ENCODE data around the gene NTHL1. TPM values are rescaled to one million over a fixed set of nuclear protein-coding genes. Genes with fewer than 3 reads are reported as not detected.

NTHL1 gene
- total RNA-seq, 2 experiments from 2014 or later = 34.3 to 37.5 TPM

DNA sequence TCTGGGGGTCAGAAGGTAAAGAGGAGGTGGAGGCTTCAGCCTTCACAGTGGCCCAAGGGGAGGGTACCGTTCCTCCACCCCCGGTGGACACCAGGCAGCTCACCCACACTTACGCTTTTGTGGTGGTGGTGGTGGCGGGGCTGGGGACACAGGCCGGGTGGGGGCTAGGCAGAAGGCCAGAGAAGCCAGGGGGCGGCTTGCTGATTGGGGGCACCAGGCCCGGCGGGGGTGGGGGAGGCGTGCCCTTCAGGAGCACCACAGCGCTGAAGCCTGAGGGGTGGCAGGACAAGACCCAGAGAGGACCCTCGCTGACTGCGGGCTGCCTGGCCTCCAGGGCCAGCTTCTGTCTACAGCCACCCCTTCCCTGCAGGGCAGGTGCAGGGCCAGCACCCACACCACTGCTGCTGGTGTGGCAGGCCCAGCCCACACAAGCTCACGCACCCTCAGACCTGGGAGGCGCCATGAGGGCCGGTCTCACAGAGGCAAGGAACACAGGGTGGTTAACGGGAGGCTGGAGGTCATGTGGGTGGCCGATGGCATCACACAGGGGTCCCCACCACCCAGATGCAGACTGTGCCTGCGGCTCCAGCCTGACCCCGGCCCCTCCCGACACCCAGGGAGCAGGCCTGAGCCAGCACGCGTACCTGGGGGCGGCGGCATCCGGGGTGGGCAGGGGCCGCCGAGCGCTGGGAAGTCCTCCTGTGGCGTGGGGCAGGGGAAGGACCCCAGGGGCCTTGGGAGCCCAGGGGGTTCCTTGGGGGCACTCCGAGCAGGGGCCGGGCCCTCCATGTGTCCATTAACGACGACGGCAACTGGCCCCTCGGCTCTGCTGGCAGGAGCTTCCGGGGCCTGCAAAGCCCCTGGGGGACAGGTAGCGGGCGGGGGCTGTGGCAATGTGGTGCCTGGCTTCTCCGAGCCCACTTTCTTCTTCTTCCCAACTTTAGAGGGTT lies 48.5 kb downstream of the NTHL1 start:
- ATAC-seq (no peak), DNase-seq (no peak)
- Mint-ChIP-seq H3K9me3 (ENCODE audit: low read depth) (no peaks in the 10 kb centered on the region), H3K27ac (no peak overlapping the region), H3K27me3 (no peaks in the 10 kb centered on the region), H3K36me3 (peaks cover 20% of the 10 kb centered on the region), H3K4me3 (no peak overlapping the region), H3K4me1 (peaks cover 10% of the 10 kb centered on the region)
- CTCF ChIA-PET = interaction anchor here (0.8 to 4.2 kb wide), 2 partner anchors 9 to 156 kb away, joined by 3 to 17 read pairs; partner anchors contain the start of gene TRAF7

DNA sequence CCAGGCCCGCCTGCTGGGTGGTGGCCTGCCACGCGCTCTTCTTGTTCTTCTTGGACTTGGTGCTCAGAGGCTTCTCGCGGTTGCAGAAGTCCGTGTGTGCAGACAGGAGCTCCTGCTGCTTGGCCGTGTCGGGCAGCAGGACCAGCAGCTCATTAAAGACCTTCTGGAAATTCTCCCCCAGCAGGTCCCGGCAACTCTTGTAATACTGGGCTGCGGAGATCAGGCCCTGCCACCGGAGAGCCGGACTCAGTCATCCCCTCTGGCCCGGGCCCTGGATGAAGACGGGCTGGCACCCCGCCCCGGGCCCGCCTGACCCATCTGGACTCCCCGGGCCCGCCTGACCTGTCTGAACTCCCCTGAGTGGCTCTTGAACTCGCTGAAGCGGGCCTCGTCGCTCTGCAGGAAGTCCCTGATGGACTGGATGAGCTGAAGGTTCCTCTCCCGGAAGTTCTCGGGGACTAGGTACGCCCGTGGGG lies 49.2 kb downstream of the NTHL1 start:
- Mint-ChIP-seq H3K4me1 (peaks cover 13% of the 10 kb centered on the region), H3K27ac (no peak overlapping the region), H3K27me3 (no peaks in the 10 kb centered on the region), H3K9me3 (ENCODE audit: low read depth) (no peaks in the 10 kb centered on the region), H3K4me3 (no peak overlapping the region), H3K36me3 (peaks cover 20% of the 10 kb centered on the region)
- CTCF ChIA-PET = interaction anchor here (4.2 kb wide), 1 partner anchor 10 kb away, joined by 17 read pairs; no protein-coding TSS in a partner anchor
- DNase-seq (no peak), ATAC-seq (no peak)

DNA sequence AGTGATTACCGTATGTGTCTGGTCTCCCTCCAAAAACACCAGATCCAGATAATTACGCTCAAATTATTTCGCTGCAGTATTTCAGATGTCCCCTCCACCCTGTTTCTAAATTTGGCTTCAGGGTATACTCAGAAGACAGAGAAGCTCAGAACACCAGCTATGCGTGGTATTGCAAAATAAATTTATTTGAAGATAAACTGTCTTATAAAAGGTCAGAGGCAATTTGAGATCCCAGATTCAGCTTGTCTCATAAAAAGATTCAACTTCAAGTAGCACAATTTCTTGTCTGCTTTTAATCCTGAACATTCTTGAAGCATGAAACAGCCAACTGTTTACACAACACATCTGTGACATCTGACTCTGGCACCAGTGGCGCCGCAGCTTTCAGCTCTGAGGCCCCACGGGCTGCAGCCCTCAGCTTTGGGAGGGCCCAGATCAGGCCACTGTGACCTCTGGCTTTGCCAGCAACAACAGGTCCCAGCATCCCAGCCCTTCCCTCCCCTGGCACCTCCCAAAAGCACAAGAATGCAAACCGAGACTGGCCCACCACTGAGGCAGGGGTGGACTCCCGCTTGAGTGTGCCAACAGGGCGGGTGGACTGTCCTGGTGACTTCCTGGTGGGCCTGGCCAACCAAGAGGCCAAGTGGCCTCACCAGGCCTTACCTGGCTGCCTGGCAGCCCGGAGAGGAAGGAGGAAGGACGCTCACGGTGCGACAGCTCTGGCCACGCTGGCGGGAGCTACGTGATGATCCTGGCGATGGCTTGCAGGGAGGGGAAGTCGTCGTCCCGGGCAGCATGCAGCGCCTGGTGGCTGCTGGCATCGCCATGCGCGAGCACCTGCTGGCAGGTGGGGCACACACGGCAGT lies 49.9 kb downstream of the NTHL1 start:
- H3K36me3 Mint-ChIP-seq = peaks cover 20% of the 10 kb centered on the region
- H3K4me3 Mint-ChIP-seq = no peak overlapping the region
- no peaks in the 10 kb centered on the region for H3K27me3 Mint-ChIP-seq
- no peak overlapping the region for H3K27ac Mint-ChIP-seq
- ATAC-seq (no peak), DNase-seq (no peak)
- CTCF ChIA-PET = interaction anchor here (1.2 to 4.2 kb wide), 3 partner anchors 11 to 157 kb away, joined by 4 to 17 read pairs (median 5); partner anchors contain the start of gene TRAF7
- no peaks in the 10 kb centered on the region for H3K9me3 Mint-ChIP-seq (ENCODE audit: low read depth)
- H3K4me1 Mint-ChIP-seq = peaks cover 15% of the 10 kb centered on the region

DNA sequence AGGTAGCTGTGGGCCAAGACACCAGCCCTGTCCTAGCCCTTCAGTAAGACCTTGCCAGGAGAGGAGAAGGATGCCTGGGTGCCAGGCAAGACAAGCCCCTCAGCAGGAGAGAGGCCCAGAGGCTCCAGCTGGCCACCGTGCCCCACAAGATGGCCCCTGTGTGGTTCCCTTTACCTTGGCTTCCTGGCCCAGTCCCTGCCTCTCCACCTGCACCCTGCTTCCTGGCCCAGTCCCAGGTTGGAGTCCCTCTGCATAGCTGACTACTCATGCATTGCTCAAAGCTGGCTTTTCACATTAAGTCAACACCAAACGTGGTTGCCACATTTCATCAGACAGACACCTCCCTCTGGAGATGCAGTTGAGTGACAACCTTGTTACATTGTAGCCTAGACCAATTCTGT lies 53.9 kb downstream of the NTHL1 start:
- Mint-ChIP-seq H3K4me1 (peaks cover 27% of the 10 kb centered on the region), H3K27me3 (peaks cover 8% of the 10 kb centered on the region), H3K9me3 (ENCODE audit: low read depth) (no peaks in the 10 kb centered on the region), H3K36me3 (peaks cover 13% of the 10 kb centered on the region), H3K27ac (peak overlapping the region; percentile 52), H3K4me3 (no peak overlapping the region)
- DNase-seq = no peak
- CTCF ChIA-PET = interaction anchor here (0.8 to 4.3 kb wide), 4 partner anchors 10 to 160 kb away, joined by 3 to 42 read pairs (median 4); no protein-coding TSS in a partner anchor
- ATAC-seq = no peak

DNA sequence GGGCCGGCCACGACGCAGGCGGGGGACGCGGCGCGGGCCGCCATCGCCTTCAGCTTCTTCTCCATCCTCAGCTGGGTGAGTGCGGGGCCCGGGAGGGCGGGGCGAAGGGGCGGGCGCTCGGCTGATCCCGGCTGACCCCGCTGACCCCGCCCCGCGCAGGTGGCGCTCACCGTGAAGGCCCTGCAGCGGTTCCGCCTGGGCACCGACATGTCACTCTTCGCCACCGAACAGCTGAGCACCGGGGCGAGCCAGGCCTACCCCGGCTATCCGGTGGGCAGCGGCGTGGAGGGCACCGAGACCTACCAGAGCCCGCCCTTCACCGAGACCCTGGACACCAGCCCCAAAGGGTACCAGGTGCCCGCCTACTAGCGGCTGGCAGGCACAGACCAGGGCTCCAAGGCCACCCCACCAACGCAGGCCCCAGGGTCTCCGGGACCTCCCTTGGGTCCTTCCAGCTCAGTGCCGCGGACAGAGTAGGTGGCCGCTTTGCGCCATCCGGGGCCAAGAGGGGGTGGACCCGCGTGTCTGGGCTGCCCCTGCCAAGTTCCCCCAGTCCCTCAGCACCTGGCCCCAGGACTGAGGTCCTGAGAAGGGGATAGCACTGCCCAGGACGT lies 54.8 kb downstream of the NTHL1 start:
- Mint-ChIP-seq H3K4me3 (no peak overlapping the region), H3K9me3 (ENCODE audit: low read depth) (no peaks in the 10 kb centered on the region), H3K27ac (no peak overlapping the region), H3K4me1 (peaks cover 27% of the 10 kb centered on the region), H3K36me3 (peaks cover 9% of the 10 kb centered on the region), H3K27me3 (peaks cover 11% of the 10 kb centered on the region)
- ATAC-seq = no peak
- CTCF ChIA-PET = interaction anchor here (0.8 to 4.3 kb wide), 4 partner anchors 9 to 161 kb away, joined by 3 to 42 read pairs (median 4); no protein-coding TSS in a partner anchor
- DNase-seq = no peak

DNA sequence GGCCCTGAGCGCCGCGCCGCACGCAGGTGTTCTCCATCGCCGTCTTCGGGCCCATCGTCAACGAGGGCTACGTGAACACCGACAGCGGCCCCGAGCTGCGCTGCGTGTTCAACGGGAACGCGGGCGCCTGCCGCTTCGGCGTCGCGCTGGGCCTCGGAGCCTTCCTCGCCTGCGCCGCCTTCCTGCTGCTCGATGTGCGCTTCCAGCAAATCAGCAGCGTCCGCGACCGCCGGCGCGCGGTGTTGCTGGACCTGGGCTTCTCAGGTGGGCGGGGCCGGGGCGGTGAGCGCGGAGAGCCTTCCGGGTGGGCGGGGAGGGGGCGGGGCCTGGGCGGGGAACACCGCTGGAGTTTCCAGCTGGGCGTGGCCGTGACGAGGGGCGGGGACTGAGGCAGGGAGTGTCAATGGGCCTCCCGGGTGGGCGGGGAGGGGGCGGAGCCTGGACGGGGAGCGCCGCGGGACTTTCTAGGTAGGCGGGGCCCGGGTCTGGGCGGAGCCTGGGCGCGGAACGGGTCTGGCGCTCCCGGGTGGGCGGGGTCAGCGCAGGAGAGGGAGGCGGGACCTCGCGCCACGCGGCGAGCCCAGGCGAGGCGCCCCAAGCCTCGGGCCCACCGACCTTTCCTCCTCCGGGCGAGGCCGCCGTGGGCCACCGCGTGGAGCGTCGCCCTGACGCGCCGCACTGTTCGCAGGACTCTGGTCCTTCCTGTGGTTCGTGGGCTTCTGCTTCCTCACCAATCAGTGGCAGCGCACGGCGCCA lies 55.5 kb downstream of the NTHL1 start:
- H3K27me3 Mint-ChIP-seq = peaks cover 11% of the 10 kb centered on the region
- peak overlapping the region; percentile 49 for H3K27ac Mint-ChIP-seq
- H3K9me3 Mint-ChIP-seq (ENCODE audit: low read depth) = no peaks in the 10 kb centered on the region
- peaks cover 27% of the 10 kb centered on the region for H3K4me1 Mint-ChIP-seq
- DNase-seq (peak; percentile 99), ATAC-seq (peak; percentile 76)
- CTCF ChIA-PET = interaction anchor here (1.5 to 4.3 kb wide), 4 partner anchors 9 to 15 kb away, joined by 3 to 42 read pairs (median 6); no protein-coding TSS in a partner anchor
- H3K4me3 Mint-ChIP-seq = peak overlapping the region; percentile 66
- H3K36me3 Mint-ChIP-seq = peaks cover 6% of the 10 kb centered on the region

DNA sequence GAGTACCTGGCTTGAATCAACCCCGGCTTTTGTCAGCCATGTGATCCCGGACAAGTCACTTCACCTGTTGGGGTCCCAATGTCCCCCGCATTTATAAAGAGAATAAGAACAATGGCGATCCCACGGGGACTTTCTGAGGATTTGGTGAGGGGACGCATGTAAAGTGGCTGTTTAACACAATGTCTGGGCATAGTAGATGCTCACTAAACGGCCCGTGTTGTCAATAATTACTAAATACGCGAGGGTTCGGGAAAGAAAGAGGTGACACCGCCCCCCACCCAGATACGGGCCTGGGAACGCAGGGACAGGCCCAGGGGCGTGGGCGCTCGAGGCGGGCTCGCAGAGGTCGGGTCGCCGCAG lies 56.1 kb downstream of the NTHL1 start:
- Mint-ChIP-seq H3K27me3 (peaks cover 11% of the 10 kb centered on the region), H3K36me3 (peaks cover 4% of the 10 kb centered on the region), H3K4me1 (peaks cover 24% of the 10 kb centered on the region), H3K9me3 (ENCODE audit: low read depth) (no peaks in the 10 kb centered on the region), H3K27ac (peak overlapping the region; percentile 78), H3K4me3 (peak overlapping the region; percentile 66)
- DNase-seq (no peak), ATAC-seq (no peak)
- CTCF ChIA-PET = interaction anchor here (1.5 to 2.2 kb wide), 2 partner anchors 12 to 16 kb away, joined by 3 to 10 read pairs; no protein-coding TSS in a partner anchor

DNA sequence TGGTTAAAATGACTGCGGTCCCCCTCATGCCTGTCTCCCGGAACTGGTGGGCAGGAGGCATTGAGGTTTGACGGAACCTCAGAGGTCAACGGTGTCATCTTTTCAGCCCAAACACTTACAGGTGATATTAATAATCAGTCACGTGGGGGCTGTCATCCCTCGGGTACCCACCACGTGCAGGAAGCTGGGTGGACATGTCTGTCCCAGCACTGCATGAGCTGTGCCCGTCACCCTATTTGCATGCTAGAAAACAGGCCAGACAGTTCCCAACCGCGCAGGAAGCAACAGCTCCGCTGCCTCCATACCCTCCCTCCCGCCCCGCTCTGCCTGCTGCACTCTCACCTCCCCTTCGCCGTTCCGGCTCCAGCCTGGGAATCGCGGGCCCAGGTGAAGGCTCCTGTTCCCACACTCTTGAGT lies 56.5 kb downstream of the NTHL1 start:
- Mint-ChIP-seq H3K36me3 (peaks cover 8% of the 10 kb centered on the region), H3K9me3 (ENCODE audit: low read depth) (no peaks in the 10 kb centered on the region), H3K27me3 (peaks cover 11% of the 10 kb centered on the region), H3K4me3 (peak overlapping the region; percentile 66), H3K4me1 (peaks cover 22% of the 10 kb centered on the region), H3K27ac (peak overlapping the region; percentile 78)
- DNase-seq = peak; percentile 80
- ATAC-seq = peak; percentile 37
- CTCF ChIA-PET = interaction anchor here (1.0 to 2.2 kb wide), 3 partner anchors 13 to 26 kb away, joined by 3 to 10 read pairs (median 5); partner anchors contain the start of gene RPS2

DNA sequence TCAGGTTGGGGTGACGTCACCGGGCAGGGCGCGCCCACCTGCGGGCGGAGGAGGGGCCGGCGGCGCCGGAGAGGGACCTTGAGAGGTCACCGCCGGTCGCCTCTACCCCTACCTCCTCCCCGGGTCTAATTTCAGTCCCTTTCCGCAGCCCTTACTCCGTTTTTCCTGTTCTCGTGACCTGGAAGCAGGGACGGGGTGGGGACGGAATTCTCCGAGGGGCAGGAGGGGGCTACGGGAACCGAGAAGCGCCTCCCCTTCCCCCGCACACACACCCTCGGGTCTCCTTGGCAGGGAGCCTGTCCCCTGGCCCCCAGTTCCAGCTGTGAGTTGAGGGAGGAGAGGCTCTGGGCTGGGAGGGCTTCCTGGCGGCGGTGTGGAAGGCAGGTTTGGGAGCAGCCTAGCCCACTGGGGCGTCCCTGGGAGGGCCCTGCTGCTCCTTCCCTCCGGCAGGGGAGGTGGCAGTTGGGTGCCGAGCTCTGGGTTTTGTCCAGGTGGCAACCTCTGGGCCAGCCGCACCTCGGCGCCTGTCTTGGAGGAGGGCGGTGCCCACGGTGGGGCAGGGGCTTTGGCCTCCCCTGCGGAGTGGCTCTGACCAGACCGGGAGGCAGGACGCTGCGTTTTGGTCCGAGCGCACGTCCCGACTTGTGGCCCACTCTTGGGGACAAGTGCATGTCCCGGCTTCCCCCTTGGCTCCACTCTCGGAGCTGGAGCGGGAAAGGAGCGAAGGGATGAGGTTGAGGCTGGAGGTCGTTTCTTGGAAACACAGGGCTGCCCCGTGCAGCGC lies 57.1 kb downstream of the NTHL1 start:
- H3K36me3 Mint-ChIP-seq = peaks cover 8% of the 10 kb centered on the region
- peak; percentile 72 for DNase-seq
- H3K4me3 Mint-ChIP-seq = peak overlapping the region; percentile 66
- H3K4me1 Mint-ChIP-seq = peaks cover 24% of the 10 kb centered on the region
- no peaks in the 10 kb centered on the region for H3K9me3 Mint-ChIP-seq (ENCODE audit: low read depth)
- peak overlapping the region; percentile 78 for H3K27ac Mint-ChIP-seq
- peaks cover 11% of the 10 kb centered on the region for H3K27me3 Mint-ChIP-seq
- CTCF ChIA-PET = interaction anchor here (1.0 to 2.2 kb wide), 3 partner anchors 13 to 26 kb away, joined by 3 to 10 read pairs (median 5); partner anchors contain the start of gene RPS2
- peak; percentile 8 for ATAC-seq

DNA sequence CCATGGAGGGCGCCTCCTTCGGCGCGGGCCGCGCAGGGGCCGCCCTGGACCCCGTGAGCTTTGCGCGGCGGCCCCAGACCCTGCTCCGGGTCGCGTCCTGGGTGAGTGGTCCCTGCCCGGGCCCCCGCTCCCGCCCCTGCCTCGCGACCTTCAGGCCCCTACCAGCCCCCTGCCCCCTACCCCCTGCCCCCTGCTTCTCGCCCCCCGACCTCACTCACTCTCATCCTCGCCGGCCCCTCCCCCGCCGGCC lies 57.6 kb downstream of the NTHL1 start:
- no peaks in the 10 kb centered on the region for H3K9me3 Mint-ChIP-seq (ENCODE audit: low read depth)
- no peak for ATAC-seq
- H3K4me1 Mint-ChIP-seq = peaks cover 29% of the 10 kb centered on the region
- CTCF ChIA-PET = interaction anchor here (1.0 to 2.2 kb wide), 2 partner anchors 14 to 25 kb away, joined by 5 to 10 read pairs; partner anchors contain the start of gene RPS2
- no peak overlapping the region for H3K4me3 Mint-ChIP-seq
- DNase-seq = no peak
- no peak overlapping the region for H3K27ac Mint-ChIP-seq
- peaks cover 5% of the 10 kb centered on the region for H3K36me3 Mint-ChIP-seq
- peaks cover 11% of the 10 kb centered on the region for H3K27me3 Mint-ChIP-seq
